ENCODE measurements around the gene PMPCA.

The PMPCA gene

GRCh38 chr9:136396219-136396515, 14.3 kb upstream of the PMPCA start:
- no peak for TF ChIP-seq USF1 (IDR thresholded peaks at IDR 0.05)
- no peak for TF ChIP-seq TEAD4 (IDR thresholded peaks at IDR 0.05)
- TF ChIP-seq YY1 (IDR thresholded peaks at IDR 0.05; ENCODE audit: low read depth), result no peak
- TF ChIP-seq MAX (IDR thresholded peaks at IDR 0.05), result no peak
- no peak for TF ChIP-seq EGR1 (IDR thresholded peaks at IDR 0.05)
- no peak for TF ChIP-seq CREB1 (IDR thresholded peaks at IDR 0.05; ENCODE audit: low read depth)
- TF ChIP-seq CEBPB (IDR thresholded peaks at IDR 0.05), result no peak
- no peak for TF ChIP-seq TCF12 (IDR thresholded peaks at IDR 0.05; ENCODE audit: low read depth)
- TF ChIP-seq RAD21 (IDR thresholded peaks at IDR 0.05; ENCODE audit: low read depth), result no peak
- no peak for TF ChIP-seq REST (IDR thresholded peaks at IDR 0.05; ENCODE audit: low read depth)
- no peak for TF ChIP-seq FOXM1 (IDR thresholded peaks at IDR 0.05; ENCODE audit: borderline replicate concordance, low read depth)
- no peak for TF ChIP-seq NFIC (IDR thresholded peaks at IDR 0.05)
- no peak for TF ChIP-seq ZBTB7A (IDR thresholded peaks at IDR 0.05; ENCODE audit: low read depth)
- no peak for TF ChIP-seq TAF1 (IDR thresholded peaks at IDR 0.05; ENCODE audit: low read depth)

GRCh38 chr9:136397643-136398042, 12.8 kb upstream of the PMPCA start:
- TF ChIP-seq TCF12 (IDR thresholded peaks at IDR 0.05; ENCODE audit: low read depth), result no peak
- no peak for TF ChIP-seq MAX (IDR thresholded peaks at IDR 0.05)
- no peak for TF ChIP-seq EGR1 (IDR thresholded peaks at IDR 0.05)
- TF ChIP-seq CEBPB (IDR thresholded peaks at IDR 0.05), result no peak
- no peak for TF ChIP-seq REST (IDR thresholded peaks at IDR 0.05; ENCODE audit: low read depth)
- TF ChIP-seq TAF1 (IDR thresholded peaks at IDR 0.05; ENCODE audit: low read depth), result no peak
- no peak for TF ChIP-seq FOXM1 (IDR thresholded peaks at IDR 0.05; ENCODE audit: borderline replicate concordance, low read depth)
- TF ChIP-seq NFIC (IDR thresholded peaks at IDR 0.05), result no peak
- no peak for TF ChIP-seq ZBTB7A (IDR thresholded peaks at IDR 0.05; ENCODE audit: low read depth)

GRCh38 chr9:136398286-136398685, 12.2 kb upstream of the PMPCA start:
- no peak for TF ChIP-seq RAD21 (IDR thresholded peaks at IDR 0.05; ENCODE audit: low read depth)
- no peak for TF ChIP-seq USF1 (IDR thresholded peaks at IDR 0.05)
- no peak for TF ChIP-seq CEBPB (IDR thresholded peaks at IDR 0.05)
- TF ChIP-seq EP300 (IDR thresholded peaks at IDR 0.05; ENCODE audit: borderline replicate concordance), result no peak
- no peak for TF ChIP-seq TCF12 (IDR thresholded peaks at IDR 0.05; ENCODE audit: low read depth)
- no peak for TF ChIP-seq MAX (IDR thresholded peaks at IDR 0.05)
- no peak for TF ChIP-seq CREB1 (IDR thresholded peaks at IDR 0.05; ENCODE audit: low read depth)
- no peak for TF ChIP-seq TAF1 (IDR thresholded peaks at IDR 0.05; ENCODE audit: low read depth)

- no peak for TF ChIP-seq TCF12 (IDR thresholded peaks at IDR 0.05; ENCODE audit: low read depth)
- TF ChIP-seq EGR1 (IDR thresholded peaks at IDR 0.05), result no peak
- TF ChIP-seq RAD21 (IDR thresholded peaks at IDR 0.05; ENCODE audit: low read depth), result no peak
- TF ChIP-seq YY1 (IDR thresholded peaks at IDR 0.05; ENCODE audit: low read depth), result no peak
- no peak for TF ChIP-seq USF1 (IDR thresholded peaks at IDR 0.05)
- TF ChIP-seq MAX (IDR thresholded peaks at IDR 0.05), result peak; percentile 56
Observed at GRCh38 chr9:136399176-136400037, 11.1 kb upstream of the PMPCA start.

- TF ChIP-seq REST (IDR thresholded peaks at IDR 0.05; ENCODE audit: low read depth), result no peak
- no peak for TF ChIP-seq FOXM1 (IDR thresholded peaks at IDR 0.05; ENCODE audit: borderline replicate concordance, low read depth)
- no peak; the same call in 1 of the 2 replicates for TF ChIP-seq TEAD4 (IDR thresholded peaks at IDR 0.05)
- TF ChIP-seq EGR1 (IDR thresholded peaks at IDR 0.05), result no peak
- no peak for TF ChIP-seq CEBPB (IDR thresholded peaks at IDR 0.05)
- TF ChIP-seq TAF1 (IDR thresholded peaks at IDR 0.05; ENCODE audit: low read depth), result peak; percentile 92
- TF ChIP-seq CREB1 (IDR thresholded peaks at IDR 0.05; ENCODE audit: low read depth), result no peak; the same call in 1 of the 2 replicates
- TF ChIP-seq RAD21 (IDR thresholded peaks at IDR 0.05; ENCODE audit: low read depth), result peak; percentile 69; the same call in 1 of the 2 replicates
- peak; percentile 92 for TF ChIP-seq ZBTB7A (IDR thresholded peaks at IDR 0.05; ENCODE audit: low read depth)
- no peak for TF ChIP-seq EP300 (IDR thresholded peaks at IDR 0.05; ENCODE audit: borderline replicate concordance)
- peak; percentile 68 for TF ChIP-seq YY1 (IDR thresholded peaks at IDR 0.05; ENCODE audit: low read depth)
- peak; percentile 31; the same call in 1 of the 2 replicates for TF ChIP-seq MAX (IDR thresholded peaks at IDR 0.05)
- TF ChIP-seq TCF12 (IDR thresholded peaks at IDR 0.05; ENCODE audit: low read depth), result no peak; the same call in 1 of the 2 replicates
Observed at GRCh38 chr9:136400038-136400834, 10.2 kb upstream of the PMPCA start, which contains the start of gene SNAPC4. Gene SNAPC4, minus strand, starts transcription at chr9:136400170. Its CDS starts 1,742 bp downstream, at chr9:136398428.

Data from Ishikawa (cell line).